GM19025 (cell line): ENCODE measurements around the gene HOATZ.

ENCODE experiments used
- ATAC-seq: cut with Tn5 transposase; IDR thresholded peaks from one replicate; pipeline ENCODE4 v1.9.1; 2021; ENCODE audit warnings: mild to moderate bottlenecking, low read depth, moderate library complexity; ENCODE audit not compliant: unreplicated experiment

Gene HOATZ

DNA sequence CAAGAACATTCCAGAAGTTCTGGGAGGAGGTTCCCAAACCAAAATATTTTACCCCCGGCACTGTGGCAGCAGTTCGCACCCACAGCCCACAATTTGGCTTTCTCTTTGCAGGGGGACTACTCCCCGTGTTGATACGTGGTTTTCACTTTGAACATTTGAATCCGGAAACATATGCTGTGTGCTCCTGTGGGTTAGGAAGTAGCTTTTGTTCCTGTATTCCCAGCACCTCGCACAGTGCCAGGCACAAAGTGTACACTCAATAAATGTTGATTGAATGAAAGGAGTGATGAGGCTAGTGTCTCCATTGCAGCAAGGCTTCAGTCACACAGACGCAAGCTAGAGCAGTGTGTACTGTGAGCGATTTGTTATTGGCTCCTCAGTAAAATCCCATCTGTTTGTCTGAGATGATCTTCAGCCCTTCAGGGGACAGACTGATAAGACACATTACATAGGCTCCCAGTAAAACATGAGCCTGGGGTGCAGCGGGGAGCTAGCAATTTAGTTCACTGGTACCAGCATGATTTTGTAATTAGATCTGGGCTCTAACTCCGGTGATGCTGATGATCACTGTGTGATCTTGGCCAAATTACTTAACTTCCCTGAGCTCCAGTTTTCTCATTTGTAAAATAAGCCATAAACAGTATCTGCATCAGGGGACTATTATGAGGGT lies 28.2 kb downstream of the HOATZ start:
- ATAC-seq, result no peak

DNA sequence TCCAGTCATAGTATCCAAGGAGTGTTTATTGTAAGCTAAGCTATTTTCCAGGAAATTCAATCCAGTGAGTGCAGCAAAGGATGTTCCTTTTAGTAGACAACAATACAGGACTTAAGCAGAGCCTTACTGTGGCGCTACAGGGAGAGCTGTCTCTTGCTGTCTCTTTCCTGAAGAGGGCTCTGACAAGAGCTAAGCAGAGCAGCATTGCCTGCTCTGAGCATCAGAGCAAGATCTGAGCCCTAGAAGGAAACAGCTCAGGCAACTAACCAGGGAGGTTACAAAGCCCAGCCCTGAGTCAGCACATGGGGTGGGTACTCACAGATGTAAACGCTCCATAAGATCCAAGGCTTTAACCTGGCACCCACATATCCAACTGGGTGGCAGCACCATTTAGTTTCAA lies 33.9 kb downstream of the HOATZ start:
- ATAC-seq, result no peak

DNA sequence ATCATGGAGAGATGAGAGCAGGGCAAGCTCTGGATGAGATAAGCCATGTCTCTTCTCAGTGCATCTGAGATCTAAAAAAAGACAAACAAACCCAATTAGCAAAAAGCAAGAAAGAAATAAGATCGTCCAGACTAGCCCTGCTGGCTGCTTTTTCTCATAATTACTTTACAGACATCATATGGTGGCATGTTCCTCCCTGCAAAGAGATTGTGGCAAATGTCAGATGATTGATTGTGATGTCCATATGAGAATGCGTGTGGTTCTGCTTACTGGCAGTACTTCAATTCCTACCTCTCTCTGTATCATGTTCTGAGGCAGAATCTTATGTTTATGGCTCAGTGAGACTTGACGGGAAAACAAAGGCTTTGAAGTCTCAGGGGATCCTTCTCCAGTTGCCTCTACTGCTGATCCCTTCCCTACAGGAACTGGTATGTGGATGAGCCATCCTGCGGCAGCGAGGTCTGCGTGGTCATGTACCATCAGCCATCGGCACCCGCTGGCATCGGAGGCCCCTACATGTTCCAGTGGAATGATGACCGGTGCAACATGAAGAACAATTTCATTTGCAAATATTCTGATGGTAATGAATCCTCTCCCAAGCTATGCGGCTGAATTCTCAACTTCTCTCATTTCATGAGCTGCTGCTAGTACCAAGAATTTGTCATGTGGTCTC lies 34.8 kb downstream of the HOATZ start:
- ATAC-seq, result no peak

DNA sequence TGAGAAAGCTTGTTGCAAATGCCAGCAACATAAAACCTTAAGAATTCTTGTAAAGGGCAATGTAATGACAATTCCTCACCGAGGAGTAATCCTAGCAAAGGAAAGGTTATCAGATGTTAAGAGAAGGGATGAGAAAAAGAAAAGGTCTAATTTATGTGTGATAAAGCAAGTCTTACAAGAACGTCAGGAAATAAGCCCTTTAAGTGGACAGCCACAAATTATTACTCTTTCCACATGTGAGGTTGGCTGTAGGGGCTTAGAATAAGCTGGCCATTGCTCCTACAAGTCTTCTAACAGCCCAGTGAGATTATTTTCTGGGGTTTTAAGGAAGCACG lies 35.3 kb downstream of the HOATZ start:
- no peak for ATAC-seq

DNA sequence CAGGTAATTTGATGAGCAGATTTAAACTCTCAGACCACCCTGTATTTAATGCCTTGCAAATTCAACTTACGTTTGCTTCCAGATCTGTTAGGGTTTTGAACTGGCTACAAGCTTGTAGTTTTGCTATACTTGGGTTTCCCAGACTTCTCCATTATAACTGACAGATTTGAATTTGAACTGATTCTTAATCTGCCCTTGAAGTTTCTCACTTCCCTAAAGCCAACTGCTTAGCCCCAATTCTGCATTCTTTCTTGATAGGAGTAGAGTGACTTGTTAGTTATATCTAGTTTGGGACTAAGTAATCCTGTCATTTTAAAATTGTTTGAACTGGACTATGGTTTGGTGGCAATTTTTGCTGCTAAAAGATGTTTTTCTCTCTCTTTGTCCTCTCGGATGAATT lies 35.7 kb downstream of the HOATZ start:
- ATAC-seq, result no peak

DNA sequence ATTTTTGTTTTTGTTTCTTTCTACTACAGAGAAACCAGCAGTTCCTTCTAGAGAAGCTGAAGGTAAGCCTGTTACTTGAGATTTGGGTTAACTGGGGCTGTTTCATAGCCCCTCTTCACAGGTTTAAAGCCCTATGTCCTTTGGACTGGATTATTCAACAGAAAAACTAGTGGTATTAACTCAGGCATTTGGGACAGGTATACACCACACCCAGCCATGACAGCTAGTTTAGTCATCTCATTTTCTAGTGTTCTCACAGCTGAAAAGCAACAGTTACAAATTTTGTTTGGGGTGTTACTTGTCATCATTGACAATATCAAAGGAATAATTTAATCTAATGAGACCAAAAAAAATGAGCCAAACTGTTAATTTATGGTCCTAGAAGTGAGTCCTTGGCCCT lies 40.0 kb downstream of the HOATZ start:
- ATAC-seq, result no peak

DNA sequence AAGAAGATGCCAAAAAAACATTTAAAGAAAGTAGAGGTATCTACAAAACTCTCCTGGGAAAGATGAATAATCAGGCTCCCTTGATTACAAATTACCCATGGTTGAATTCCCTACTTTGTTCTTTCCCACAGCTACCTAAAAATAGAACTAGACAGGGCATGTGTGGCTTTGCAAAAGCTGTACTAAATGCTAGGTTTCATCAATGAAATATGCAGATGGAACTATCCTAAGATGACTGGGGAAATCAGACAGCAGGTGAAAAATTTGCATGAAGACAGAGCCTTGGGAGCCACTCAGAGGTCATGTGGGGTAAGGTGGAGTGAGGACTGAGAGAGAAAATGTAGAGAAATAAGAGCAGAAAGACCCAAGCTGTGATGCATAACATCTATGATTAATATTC lies 40.7 kb downstream of the HOATZ start:
- ATAC-seq, result no peak

DNA sequence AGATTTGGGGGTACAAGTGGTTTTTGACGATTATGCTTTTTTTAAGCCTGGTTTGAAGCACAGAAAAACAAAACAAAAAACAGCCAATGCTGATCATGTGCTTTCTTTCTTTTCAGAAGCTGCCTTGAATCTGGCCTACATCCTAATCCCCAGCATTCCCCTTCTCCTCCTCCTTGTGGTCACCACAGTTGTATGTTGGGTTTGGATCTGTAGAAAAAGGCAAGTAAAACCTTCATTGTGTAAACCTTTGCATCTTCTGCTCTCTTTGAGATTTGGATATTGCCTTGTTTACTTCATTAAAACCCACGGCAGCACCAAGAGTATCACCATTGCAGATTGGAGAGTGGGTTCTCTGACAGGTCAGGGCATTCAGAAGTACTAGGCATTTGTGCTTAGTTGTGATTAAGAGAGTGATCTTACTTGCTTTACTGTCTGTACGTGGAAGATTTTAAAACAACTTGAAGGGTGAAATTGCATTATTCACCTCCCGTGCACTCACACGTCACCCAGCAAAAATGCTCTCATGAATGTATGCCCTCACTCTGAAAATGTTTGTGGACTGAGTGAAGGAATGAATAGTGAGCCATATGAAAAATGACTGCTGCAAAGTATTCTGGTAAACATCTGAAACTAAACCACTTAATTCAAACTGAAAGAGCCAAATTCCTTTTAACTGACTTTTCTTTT lies 43.0 kb downstream of the HOATZ start:
- no peak for ATAC-seq

DNA sequence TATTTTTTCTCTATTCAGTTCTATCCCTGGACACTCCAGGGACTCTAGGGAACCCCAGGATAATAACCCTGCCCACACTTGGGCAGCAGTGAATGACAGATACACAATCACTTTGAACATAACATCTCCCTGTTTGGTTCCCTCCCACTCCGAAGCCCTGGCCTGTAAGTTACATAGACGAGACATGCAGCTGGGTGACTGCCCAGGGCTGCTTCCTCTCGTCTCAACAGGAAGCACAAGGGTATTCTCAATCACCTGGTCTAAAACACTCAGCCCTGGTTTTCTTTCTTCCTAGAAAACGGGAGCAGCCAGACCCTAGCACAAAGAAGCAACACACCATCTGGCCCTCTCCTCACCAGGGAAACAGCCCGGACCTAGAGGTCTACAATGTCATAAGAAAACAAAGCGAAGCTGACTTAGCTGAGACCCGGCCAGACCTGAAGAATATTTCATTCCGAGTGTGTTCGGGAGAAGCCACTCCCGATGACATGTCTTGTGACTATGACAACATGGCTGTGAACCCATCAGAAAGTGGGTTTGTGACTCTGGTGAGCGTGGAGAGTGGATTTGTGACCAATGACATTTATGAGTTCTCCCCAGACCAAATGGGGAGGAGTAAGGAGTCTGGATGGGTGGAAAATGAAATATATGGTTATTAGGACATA lies 45.4 kb downstream of the HOATZ start:
- no peak for ATAC-seq

DNA sequence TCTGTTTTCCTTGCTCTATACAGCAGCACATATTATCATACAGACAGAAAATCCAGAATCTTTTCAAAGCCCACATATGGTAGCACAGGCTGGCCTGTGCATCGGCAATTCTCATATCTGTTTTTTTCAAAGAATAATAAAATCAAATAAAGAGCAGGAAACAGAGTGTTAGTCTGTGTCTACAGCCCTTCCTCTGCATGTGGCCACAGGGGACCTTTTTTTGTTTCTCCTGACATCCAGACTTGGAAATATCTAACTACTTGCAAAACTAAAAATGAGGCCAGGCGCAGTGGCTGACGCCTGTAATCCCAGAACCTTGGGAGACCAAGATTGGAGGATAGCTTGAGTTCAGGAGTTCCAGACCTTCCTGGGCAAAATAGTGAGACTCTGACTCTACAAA lies 46.2 kb downstream of the HOATZ start:
- no peak for ATAC-seq

DNA sequence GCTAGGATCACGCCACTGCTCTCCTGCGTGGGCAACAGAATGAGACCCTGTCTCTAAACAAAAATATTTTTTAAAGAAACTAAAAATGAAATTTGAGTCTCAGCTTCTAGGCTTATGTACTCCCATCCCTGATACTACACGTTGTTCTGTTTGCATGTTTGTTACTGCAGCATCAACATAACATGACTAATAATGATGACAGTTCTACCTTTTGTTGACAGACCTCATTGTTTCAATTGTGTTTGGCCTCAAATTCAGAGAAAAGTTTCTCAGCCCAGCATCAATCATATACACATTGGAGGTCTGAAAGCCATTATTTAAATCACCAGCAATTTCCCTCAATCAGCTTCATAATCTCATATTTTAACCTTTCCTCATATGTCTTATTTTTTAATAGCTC lies 46.7 kb downstream of the HOATZ start:
- no peak for ATAC-seq

DNA sequence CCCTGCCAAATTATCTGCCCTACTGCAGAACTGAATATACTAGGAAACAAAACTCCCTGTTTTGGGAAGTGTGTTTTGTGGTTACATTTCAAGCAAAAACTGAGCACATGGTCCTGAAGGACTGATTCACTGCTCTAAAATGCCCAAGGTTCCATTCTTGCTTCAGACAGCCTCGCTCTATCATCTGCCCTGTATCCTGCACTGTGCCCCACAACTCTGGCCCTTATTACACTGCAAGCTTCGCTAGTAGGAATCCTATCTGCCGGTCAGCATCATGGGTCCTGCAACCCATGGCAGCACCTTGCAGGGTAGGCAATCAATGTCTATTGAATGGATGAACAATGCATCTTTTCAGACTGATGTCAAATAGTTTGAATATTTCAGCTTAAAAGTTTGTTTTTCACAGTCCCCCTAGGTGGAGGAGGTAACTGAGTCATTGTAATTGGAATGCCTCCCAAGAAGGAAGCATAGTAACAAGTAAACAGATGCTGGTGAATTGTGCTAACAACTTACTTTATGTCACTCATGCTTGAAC lies 47.3 kb downstream of the HOATZ start:
- ATAC-seq, result no peak

DNA sequence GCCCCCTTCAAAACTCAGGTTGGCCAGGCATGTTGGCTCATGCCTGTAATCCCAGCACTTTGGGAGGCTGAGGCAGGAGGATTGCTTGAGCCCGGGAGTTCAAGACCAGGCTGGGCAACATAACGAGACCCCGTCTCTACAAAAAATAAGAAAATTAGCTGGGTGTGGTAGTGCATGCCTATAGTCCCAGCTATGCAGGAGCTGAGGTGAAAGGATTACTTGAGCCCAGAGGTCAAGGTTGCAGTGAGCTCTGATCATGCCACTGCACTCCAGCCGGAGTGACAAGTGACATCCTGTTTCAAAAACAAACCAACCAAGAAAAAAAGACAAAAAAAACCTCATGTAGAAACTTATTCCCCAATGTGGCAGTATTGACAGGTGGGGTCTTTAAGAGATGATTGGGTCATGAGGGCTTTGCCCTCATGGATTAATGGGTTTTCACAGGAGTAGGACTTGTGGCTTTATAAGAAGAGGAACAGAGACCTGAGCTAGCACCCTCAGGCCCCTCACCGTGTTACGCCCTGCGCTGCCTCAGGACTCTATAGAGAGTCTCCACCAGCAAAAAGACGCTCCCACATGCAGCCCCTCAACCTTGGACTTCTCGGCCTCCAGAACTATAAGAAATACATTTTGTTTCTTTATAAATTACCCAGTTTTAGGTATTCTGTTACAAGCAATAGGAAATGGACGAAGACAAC lies 48.3 kb downstream of the HOATZ start:
- ATAC-seq, result no peak

DNA sequence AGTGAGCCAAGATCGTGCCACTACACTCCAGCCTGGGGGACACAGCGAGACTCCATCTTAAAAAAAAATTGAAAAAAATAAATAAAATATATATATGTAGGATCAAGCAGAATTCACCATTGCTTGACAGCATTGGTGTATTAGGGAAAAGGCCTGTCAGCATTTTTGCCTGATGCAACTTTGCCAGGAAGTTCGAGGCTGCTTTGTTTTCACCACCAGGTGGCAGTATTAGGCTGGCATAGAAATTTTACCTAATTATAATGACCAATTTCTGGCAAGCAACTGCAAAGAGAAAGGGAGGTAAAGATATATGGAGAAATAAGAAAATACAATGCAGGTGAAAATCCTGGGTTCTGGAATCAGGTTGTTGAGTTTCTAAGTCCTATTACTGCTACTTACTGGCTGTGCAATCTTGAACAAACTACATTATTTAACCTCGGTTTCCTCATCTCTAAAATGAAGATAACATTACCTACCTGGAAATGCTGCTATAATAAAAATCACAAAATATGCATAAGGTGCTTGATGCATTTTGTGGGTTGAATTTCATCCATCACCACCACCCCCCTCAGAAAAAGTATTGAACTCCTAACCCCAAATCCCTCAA lies 50.6 kb downstream of the HOATZ start:
- ATAC-seq, result no peak

DNA sequence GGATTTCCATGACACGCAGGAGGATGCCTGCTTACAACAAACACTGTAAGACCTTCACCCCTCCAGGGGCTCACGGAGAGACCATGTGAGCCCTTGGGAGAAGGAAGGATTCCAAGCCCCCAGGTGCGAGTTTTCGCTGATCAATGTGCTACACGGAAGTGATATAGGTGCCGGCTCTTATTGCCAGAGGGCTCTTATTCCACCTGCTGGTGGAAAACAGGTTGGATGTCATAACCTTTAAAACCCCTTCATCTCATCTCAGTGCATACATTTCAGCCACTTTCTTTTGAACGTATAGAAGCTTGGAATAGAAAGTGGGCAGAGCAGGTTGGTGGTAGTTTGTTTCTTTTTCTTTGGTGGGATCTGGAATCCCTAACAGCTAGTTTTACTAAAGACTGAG lies 51.7 kb downstream of the HOATZ start:
- no peak for ATAC-seq

DNA sequence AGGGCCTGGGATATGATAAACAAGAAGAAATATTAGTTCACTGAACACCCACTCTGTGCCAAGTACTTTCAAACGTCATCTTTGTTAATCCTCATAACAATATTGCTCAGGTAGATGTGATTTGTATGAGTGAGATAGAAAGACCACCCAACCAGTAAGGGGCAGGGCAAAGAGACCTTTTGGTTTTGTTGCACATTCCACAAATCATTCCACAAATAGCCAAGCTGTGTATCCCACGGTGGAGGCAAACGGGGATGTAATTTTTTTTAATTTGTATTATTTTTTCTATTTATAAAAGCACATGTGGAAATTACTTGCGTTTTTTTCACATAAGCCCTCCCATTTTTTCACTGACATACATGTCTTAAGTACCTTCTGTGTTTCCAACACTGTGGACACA lies 54.9 kb downstream of the HOATZ start:
- ATAC-seq, result no peak

DNA sequence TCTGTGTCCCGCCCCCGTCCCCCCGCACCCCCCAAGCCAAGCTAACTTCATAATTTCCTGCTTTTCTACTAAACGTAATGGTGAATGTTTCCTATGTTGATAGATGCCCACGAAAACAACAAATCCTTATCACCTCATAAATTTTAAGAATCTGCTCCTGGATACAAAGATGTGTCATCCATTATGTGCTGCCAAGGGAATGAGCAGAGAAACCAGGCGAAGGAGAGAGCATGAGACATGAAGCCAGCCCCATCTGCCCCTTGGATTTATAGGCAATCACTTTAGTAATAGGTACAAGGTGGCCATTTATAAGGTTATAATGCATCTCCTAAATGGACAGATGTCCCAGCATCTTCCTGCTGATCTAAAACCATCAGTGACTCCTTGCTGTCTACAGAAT lies 56.2 kb downstream of the HOATZ start:
- ATAC-seq, result no peak

DNA sequence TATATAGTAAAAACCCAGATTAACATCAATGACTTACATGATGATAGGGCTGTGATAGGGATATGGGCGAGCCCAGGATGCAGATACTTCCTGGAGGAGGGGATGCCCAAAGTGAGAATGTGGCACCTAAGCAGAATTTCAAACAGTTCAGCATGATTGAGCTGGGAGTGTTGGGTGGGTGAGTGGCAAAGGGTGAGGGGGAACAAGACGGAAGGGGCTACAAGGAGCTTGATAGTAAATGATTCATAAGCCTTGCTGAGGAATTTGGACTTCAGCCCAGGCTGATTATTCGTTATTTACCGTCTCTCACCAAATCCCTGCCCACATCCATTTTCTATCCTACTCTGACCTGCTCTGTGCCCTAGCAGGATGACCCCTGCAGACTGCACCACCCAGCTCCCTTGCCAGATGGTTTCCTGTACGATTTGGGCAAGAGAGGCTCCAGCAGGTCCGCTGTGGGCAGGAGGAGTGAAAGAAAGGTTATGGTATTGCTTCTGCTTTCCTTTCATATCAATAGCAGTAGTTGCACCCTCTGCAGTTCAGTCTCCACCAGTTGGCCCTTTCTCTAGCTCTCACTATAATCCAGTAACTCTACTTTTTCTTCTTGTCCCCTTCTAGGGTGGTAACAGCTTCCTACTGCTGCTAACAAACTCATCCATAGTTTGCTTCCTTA lies 57.4 kb downstream of the HOATZ start:
- no peak for ATAC-seq

DNA sequence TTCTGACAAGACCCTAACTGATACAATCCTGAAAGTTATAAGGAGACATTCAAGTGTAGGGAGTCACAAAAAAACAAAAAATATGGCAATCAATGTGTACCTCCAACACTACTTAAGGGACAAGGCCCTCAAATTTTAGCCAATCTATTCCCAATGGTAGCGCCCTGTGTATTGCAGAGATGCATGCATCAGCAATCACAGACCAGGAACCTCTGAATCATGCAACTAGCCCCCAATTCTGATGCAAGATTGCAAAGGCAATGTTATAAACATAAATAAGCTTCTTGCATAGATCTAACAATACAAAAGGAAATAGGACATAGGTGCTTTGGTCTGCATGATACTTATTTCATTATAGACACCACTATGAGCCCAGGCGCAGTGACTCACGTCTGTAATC lies 58.0 kb downstream of the HOATZ start:
- ATAC-seq, result no peak

DNA sequence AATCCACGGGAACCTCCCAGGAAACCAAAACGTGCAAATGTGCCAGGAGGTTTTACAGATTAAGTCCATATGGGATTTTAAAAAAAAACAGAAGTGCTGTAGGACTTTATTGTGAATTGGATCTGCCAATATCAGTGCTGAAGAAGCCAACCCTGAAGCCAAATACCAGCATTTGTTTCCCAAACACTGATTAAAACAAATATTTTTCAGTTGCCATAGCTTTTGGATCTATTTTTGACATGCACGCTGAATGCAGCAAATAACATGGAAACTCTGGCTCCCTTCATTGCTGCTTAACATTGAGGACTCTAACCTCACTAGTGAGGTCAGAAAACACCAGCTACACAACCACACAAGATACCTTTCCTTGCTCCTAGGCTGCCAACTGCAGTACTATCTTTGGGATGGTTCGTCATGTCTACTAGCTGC lies 59.3 kb downstream of the HOATZ start:
- ATAC-seq, result no peak
